GM23248 (cell line): ENCODE measurements around the gene SART3.

Experiments used
- EZH2 ChIP-seq: fragments of 200-600 bp; sonication (generic); IDR thresholded peaks from 2 replicates; pipeline ENCODE4 v1.6.1; 2018; ENCODE audit warnings: antibody characterized with exemption, mild to moderate bottlenecking; ENCODE audit not compliant: insufficient read depth, poor library complexity, severe bottlenecking
- EZH2phosphoT487 ChIP-seq: fragments of 200-600 bp; sonication (generic); IDR thresholded peaks from 2 replicates; pipeline ENCODE4 v1.6.1; 2018; ENCODE audit warnings: antibody characterized with exemption, moderate library complexity, mild to moderate bottlenecking, low read depth; ENCODE audit not compliant: insufficient read depth

DNA sequence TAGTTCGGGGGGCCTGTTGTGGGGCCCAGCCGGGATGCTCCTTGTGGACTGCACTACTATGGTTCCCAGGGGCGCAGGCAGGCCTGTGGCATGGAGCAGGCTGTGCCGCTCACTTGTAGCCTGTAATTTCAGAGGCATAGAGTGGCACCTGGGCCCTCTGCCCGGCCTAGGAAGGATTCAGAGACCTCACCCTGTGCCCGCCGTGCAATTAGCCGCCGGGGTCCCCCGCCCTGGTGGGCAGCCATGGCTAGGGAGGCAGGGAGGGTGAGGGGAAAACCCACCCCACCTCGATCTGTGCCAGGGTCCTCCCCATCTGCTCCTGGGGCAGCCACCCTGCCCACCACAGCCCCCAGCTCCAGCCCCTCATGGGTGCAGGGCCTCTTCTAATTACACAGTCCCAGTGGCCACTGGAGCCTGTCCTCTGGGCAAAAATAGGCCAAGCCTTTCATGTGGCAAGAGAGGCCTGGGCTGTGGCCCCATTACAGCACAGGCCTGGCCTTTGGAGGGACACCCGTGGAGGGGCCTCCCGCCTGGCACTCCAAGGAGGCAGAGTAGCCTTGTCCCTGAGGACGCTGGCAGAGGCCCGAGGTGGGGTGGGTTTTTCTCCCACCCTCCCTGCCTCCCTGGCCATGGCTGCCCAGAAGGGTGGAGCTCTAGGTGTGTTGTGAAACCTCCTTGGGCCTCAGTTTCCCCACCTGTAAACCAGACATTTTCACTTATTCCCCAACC lies 42.2 kb upstream of the SART3 start:
- TF ChIP-seq EZH2: no peak
- TF ChIP-seq EZH2phosphoT487: no peak
